ENCODE measurements around the gene TMEM45B.
"Not testable (repeated sequence)": the region's sequence is repeated elsewhere in the genome, so short reads cannot be mapped to it uniquely, and the experiment has no call there.

TMEM45B gene

GRCh38 chr11:129815596-129816461 lies at the start of gene TMEM45B:
Gene TMEM45B (plus strand): TSS chr11:129815848. CDS start chr11:129852483, 36,635 bp downstream.
- no peak for DNase-seq (ENCODE audit: low spot score)

DNA sequence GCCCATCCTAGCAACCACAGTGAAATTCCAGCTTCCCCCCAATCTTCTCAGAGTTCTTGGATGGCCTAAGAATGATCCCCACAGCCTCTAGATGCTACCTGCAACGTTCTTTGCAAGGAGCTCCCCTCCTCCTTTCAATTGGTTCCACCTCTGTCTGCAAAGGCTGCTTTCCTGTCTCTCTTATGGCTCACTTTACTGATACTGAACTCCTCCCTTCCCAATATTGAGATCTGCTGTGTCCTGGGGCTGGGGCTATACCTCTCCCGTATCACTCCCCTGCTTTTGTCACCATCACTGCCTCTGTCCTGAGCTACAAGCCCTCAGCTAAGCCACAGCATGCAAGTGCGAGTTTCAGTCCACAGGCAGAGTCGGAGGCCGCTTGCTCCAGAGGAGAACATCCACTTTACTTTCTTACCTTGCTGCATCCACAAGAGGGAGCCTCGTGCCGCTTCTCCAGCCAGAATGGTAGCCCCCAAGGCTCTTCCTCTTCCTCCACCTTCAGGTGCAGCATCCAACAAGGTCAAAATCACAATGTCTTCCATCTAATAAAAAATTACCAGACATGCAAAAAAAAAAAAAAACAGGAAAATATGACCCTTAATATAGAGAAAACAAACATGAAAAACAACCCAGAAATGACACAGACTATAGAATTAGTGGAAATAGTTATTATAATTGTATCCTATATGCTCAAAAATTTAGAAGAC lies 48.6 kb upstream of the TMEM45B start:
- peak; percentile 29 for DNase-seq (ENCODE audit: low spot score)

- DNase-seq (ENCODE audit: low spot score) = no peak
These were observed 47.8 kb upstream of the TMEM45B start for GRCh38 chr11:129767827-129768226.

DNA sequence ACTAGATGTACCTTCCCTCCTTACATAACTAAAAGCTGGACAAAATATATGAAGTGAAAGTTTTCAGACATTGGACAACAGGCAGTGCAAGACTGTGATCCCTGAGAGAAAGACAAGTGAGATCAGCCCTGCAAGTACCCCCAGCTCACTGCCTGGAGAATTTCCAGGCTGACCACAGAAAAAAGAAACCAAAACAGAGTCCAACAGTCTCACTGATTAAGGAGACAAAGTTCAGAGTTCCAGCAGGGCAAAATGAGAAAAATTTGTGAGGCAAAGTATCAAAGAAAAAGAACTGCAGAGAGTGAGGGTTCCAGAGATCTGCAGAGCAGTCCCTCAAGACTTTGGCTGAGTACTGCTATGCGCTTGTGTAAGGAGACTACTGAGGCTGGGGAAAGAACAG lies 47.3 kb upstream of the TMEM45B start:
- DNase-seq (ENCODE audit: low spot score) = no peak

DNA sequence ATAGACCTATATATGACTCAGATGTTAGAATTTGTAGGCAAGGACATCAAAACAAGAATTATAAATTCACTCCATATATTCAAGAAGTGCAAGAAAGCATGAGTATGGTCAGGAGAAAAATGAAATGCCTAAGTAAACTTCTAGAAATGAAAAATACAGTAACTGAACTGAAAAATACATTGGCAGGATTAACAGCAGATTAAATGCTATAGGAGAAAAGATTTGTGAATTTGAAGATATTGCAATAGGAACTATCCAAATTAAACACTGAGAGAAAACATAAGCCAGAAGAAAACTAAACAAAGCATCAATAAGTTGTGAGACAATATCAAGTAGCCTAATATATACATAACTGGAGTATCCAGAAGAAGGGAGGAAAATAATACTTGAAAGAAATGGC lies 46.6 kb upstream of the TMEM45B start:
- DNase-seq (ENCODE audit: low spot score) = no peak

DNA sequence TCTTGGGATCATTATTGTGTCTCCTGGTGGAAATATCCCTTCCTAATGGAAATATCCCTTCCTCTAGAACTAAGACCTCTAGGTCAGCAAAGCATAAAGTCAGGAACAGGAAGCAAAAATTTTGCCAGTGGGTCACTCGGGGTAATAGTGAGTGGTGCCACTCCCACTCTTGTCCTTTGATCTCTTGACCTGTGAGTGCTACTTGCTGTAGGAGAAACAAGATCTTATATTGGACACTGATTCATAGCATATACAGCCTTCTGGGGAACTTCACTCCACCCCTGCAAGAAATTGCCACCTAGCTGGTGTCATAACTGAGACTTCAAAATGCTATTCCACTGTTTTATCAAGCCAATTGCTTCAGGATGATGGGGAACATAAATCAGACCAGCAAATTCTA lies 44.7 kb upstream of the TMEM45B start:
- DNase-seq (ENCODE audit: low spot score) = no peak

- DNase-seq (ENCODE audit: low spot score) = not testable (repeated sequence)
These were observed 44.2 kb upstream of the TMEM45B start for GRCh38 chr11:129771456-129771855.

GRCh38 chr11:129778877-129779276 lies 36.8 kb upstream of the TMEM45B start:
- no peak for DNase-seq (ENCODE audit: low spot score)

DNA sequence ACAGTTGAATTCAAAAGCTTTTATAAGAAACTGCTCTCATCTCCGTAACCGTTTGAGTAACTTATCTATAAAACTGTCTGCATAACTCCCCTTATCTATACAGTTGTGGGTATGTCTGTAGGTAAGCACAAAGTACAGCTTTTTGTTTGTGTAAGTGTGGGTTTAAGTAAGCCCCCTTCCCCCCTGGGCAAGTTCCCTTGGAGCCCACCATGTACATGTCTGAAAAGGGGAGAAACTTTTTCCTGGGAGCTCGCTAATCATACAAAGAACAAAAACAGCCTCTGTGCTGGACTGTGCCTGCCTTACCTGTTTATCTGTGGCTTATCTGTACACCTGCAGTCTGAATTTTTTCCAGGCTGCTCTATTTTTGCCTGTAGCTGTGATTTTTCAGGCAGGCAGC lies 36.3 kb upstream of the TMEM45B start:
- no peak for DNase-seq (ENCODE audit: low spot score)

- DNase-seq (ENCODE audit: low spot score) = peak; percentile 28
These were observed 30.1 kb upstream of the TMEM45B start for GRCh38 chr11:129785383-129786111.

- not testable (repeated sequence) for DNase-seq (ENCODE audit: low spot score)
These were observed 29.6 kb upstream of the TMEM45B start for GRCh38 chr11:129786112-129786416.

GRCh38 chr11:129787532-129788155 lies 28.0 kb upstream of the TMEM45B start:
- no peak for DNase-seq (ENCODE audit: low spot score)

- DNase-seq (ENCODE audit: low spot score) = no peak
These were observed 27.4 kb upstream of the TMEM45B start for GRCh38 chr11:129788278-129788677.

GRCh38 chr11:129790106-129790505 lies 25.5 kb upstream of the TMEM45B start:
- no peak for DNase-seq (ENCODE audit: low spot score)

DNA sequence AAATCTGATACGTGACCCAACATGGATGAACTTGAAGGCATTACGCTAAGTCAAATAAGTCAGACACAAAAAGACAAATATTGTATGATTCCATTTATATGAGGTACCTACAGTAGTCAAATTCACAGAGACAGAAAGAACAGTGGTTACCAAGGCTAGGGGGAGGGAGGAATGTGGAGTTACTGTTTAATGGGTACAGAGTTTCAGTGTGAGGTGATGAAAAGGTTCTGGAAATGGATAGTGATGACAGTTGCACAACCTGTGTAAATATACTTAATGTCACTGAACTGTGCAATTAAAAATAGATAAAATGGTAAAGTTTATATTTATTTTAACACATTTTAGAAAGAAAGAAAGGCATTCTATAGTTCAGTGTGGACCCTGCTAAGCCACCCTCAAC lies 24.1 kb upstream of the TMEM45B start:
- no peak for DNase-seq (ENCODE audit: low spot score)

DNA sequence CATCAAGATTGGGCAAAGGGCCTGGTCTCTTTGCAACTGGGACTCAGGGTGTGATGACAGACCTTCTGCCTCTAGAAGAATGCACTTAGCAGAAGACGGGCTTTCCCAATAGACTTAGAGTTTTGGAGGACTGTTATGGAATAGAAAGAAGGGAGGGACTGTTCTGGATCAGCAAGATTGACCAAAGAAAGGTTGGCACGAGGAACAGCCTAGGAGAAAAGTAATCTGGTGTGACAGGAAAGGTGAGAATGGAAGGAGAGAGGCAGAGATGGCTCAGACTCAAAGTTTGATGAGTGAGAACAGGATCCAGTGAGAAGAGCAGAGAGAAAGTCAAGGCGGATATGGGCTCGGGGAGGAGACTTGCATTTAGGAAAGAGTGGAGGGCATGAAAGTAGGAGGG lies 23.0 kb upstream of the TMEM45B start:
- no peak for DNase-seq (ENCODE audit: low spot score)

GRCh38 chr11:129795089-129795488 lies 20.6 kb upstream of the TMEM45B start:
- no peak for DNase-seq (ENCODE audit: low spot score)

GRCh38 chr11:129798212-129798611 lies 17.4 kb upstream of the TMEM45B start:
- no peak for DNase-seq (ENCODE audit: low spot score)

DNA sequence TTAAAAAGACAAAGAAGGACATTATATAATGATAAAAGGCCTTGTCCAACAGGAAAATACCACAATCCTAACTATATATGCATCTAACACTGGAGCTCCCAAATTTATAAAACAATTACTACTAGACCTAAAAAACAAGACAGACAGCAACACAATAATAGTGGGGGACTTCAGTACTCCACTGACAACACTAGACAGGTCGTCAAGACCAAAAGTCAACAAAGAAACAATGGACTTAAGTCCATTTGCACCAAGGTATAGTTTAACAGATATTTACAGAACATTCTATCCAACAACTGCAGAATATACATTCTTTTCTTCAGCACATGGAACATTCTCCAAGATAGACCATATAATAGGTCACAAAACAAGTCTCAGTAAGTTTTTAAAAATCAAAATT lies 15.5 kb upstream of the TMEM45B start:
- DNase-seq (ENCODE audit: low spot score) = not testable (repeated sequence)

GRCh38 chr11:129800655-129801054 lies 15.0 kb upstream of the TMEM45B start:
- DNase-seq (ENCODE audit: low spot score) = no peak

- DNase-seq (ENCODE audit: low spot score) = no peak
These were observed 12.1 kb upstream of the TMEM45B start for GRCh38 chr11:129803533-129803932.

GRCh38 chr11:129804012-129804411 lies 11.6 kb upstream of the TMEM45B start:
- no peak for DNase-seq (ENCODE audit: low spot score)
